Measurements from ENCODE around the gene UVSSA. TPM values are rescaled to one million over a fixed set of nuclear protein-coding genes. Genes with fewer than 3 reads are reported as not detected.
"Not testable (repeated sequence)": the region's sequence is repeated elsewhere in the genome, so short reads cannot be mapped to it uniquely, and the experiment has no call there.

The UVSSA gene
- total RNA-seq, 1 donor from 2014 or later: 28.3 TPM

- no peaks in the 10 kb centered on the region for H3K4me1 Mint-ChIP-seq
- no peaks in the 10 kb centered on the region for H3K36me3 Mint-ChIP-seq (ENCODE audit: low read depth)
- no peaks in the 10 kb centered on the region for H3K27me3 Mint-ChIP-seq
- no peak overlapping the region for H3K27ac Mint-ChIP-seq
- no peak for DNase-seq
- H3K4me3 Mint-ChIP-seq: no peak overlapping the region
- intact Hi-C loops (cut with micrococcal nuclease): no loop called here
- no peaks in the 10 kb centered on the region for H3K9me3 Mint-ChIP-seq
Measured at GRCh38 chr4:1365271-1366178, 18.5 kb downstream of the UVSSA start.

- Mint-ChIP-seq H3K4me3 (no peak overlapping the region), H3K4me1 (no peaks in the 10 kb centered on the region), H3K27me3 (no peaks in the 10 kb centered on the region), H3K9me3 (no peaks in the 10 kb centered on the region), H3K36me3 (ENCODE audit: low read depth) (no peaks in the 10 kb centered on the region), H3K27ac (no peak overlapping the region)
- intact Hi-C loops (cut with micrococcal nuclease): no loop called here
- DNase-seq: no peak
Measured at GRCh38 chr4:1366371-1367229, 19.6 kb downstream of the UVSSA start.

GRCh38 chr4:1367230-1367935 is 20.4 kb downstream of the UVSSA start:
- Mint-ChIP-seq H3K27ac (no peak overlapping the region), H3K9me3 (no peaks in the 10 kb centered on the region), H3K36me3 (ENCODE audit: low read depth) (peaks cover 2% of the 10 kb centered on the region), H3K4me1 (no peaks in the 10 kb centered on the region), H3K27me3 (no peaks in the 10 kb centered on the region), H3K4me3 (no peak overlapping the region)
- intact Hi-C loops (cut with micrococcal nuclease): no loop called here
- DNase-seq: no peak

GRCh38 chr4:1367936-1368289 is 20.9 kb downstream of the UVSSA start:
- no peaks in the 10 kb centered on the region for H3K9me3 Mint-ChIP-seq
- H3K4me1 Mint-ChIP-seq: no peaks in the 10 kb centered on the region
- H3K27me3 Mint-ChIP-seq: no peaks in the 10 kb centered on the region
- intact Hi-C loops (cut with micrococcal nuclease): no loop called here
- H3K27ac Mint-ChIP-seq: no peak overlapping the region
- H3K36me3 Mint-ChIP-seq (ENCODE audit: low read depth): peaks cover 2% of the 10 kb centered on the region
- DNase-seq: no peak
- H3K4me3 Mint-ChIP-seq: no peak overlapping the region

GRCh38 chr4:1368421-1369090 is 21.5 kb downstream of the UVSSA start:
- no peaks in the 10 kb centered on the region for H3K27me3 Mint-ChIP-seq
- peaks cover 2% of the 10 kb centered on the region for H3K36me3 Mint-ChIP-seq (ENCODE audit: low read depth)
- no peak overlapping the region for H3K4me3 Mint-ChIP-seq
- no peaks in the 10 kb centered on the region for H3K9me3 Mint-ChIP-seq
- intact Hi-C loops (cut with micrococcal nuclease): no loop called here
- no peaks in the 10 kb centered on the region for H3K4me1 Mint-ChIP-seq
- DNase-seq: no peak
- no peak overlapping the region for H3K27ac Mint-ChIP-seq

- Mint-ChIP-seq H3K9me3 (no peaks in the 10 kb centered on the region), H3K27ac (no peak overlapping the region), H3K4me1 (no peaks in the 10 kb centered on the region), H3K27me3 (no peaks in the 10 kb centered on the region), H3K36me3 (ENCODE audit: low read depth) (peaks cover 2% of the 10 kb centered on the region), H3K4me3 (no peak overlapping the region)
- DNase-seq: no peak
- intact Hi-C loops (cut with micrococcal nuclease): no loop called here
Measured at GRCh38 chr4:1369091-1369450, 22.1 kb downstream of the UVSSA start.

- H3K4me1 Mint-ChIP-seq: no peaks in the 10 kb centered on the region
- intact Hi-C loops (cut with micrococcal nuclease): no loop called here
- no peaks in the 10 kb centered on the region for H3K9me3 Mint-ChIP-seq
- no peak overlapping the region for H3K27ac Mint-ChIP-seq
- H3K4me3 Mint-ChIP-seq: no peak overlapping the region
- peaks cover 2% of the 10 kb centered on the region for H3K36me3 Mint-ChIP-seq (ENCODE audit: low read depth)
- no peak for DNase-seq
- no peaks in the 10 kb centered on the region for H3K27me3 Mint-ChIP-seq
Measured at GRCh38 chr4:1369479-1370079, 22.6 kb downstream of the UVSSA start.

GRCh38 chr4:1370321-1371124 is 23.5 kb downstream of the UVSSA start:
- no peak overlapping the region for H3K27ac Mint-ChIP-seq
- peaks cover 4% of the 10 kb centered on the region for H3K36me3 Mint-ChIP-seq (ENCODE audit: low read depth)
- H3K9me3 Mint-ChIP-seq: no peaks in the 10 kb centered on the region
- no peak for DNase-seq
- H3K4me1 Mint-ChIP-seq: no peaks in the 10 kb centered on the region
- H3K27me3 Mint-ChIP-seq: no peaks in the 10 kb centered on the region
- H3K4me3 Mint-ChIP-seq: no peak overlapping the region
- intact Hi-C loops (cut with micrococcal nuclease): no loop called here

- Mint-ChIP-seq H3K27ac (no peak overlapping the region), H3K4me3 (no peak overlapping the region)
Measured at GRCh38 chr4:1371176-1372165, 24.5 kb downstream of the UVSSA start.

GRCh38 chr4:1372576-1372975 is 25.6 kb downstream of the UVSSA start:
- not testable (repeated sequence) for H3K27me3 Mint-ChIP-seq, H3K4me3 Mint-ChIP-seq

More at GRCh38 chr4:1371176-1372165, 24.5 kb downstream of the UVSSA start:
- Mint-ChIP-seq H3K36me3 (ENCODE audit: low read depth) (peaks cover 4% of the 10 kb centered on the region), H3K9me3 (no peaks in the 10 kb centered on the region), H3K27me3 (no peaks in the 10 kb centered on the region), H3K4me1 (no peaks in the 10 kb centered on the region)
- DNase-seq: no peak
- intact Hi-C loops (cut with micrococcal nuclease): no loop called here

GRCh38 chr4:1373892-1374705 is 27.1 kb downstream of the UVSSA start:
- intact Hi-C loops (cut with micrococcal nuclease): no loop called here
- no peaks in the 10 kb centered on the region for H3K9me3 Mint-ChIP-seq
- no peak overlapping the region for H3K27ac Mint-ChIP-seq

More at GRCh38 chr4:1372576-1372975, 25.6 kb downstream of the UVSSA start:
- intact Hi-C loops (cut with micrococcal nuclease); H3K9me3 Mint-ChIP-seq; H3K36me3 Mint-ChIP-seq (ENCODE audit: low read depth); H3K27ac Mint-ChIP-seq; DNase-seq; H3K4me1 Mint-ChIP-seq: not testable (repeated sequence)

More at GRCh38 chr4:1373892-1374705, 27.1 kb downstream of the UVSSA start:
- H3K36me3 Mint-ChIP-seq (ENCODE audit: low read depth): peaks cover 4% of the 10 kb centered on the region
- H3K4me1 Mint-ChIP-seq: no peaks in the 10 kb centered on the region
- DNase-seq: no peak
- H3K4me3 Mint-ChIP-seq: no peak overlapping the region
- H3K27me3 Mint-ChIP-seq: no peaks in the 10 kb centered on the region
